GM13976 (cell line): ENCODE results near the gene LMO4.

Experiments
- DNase-seq: peaks from one replicate; pipeline ENCODE4 v3.0.0; 2012; ENCODE audit warnings: low spot score
- CTCF ChIP-seq: IDR thresholded peaks from 2 replicates; pipeline ENCODE4 v1.5.1; 2012; ENCODE audit warnings: borderline replicate concordance, mild to moderate bottlenecking; ENCODE audit not compliant: insufficient read depth; ENCODE audit errors: extremely low read depth, missing control alignments, control extremely low read depth
- in situ Hi-C: fragments of 300-500 bp; cut with MboI; formaldehyde crosslinking; loops from one replicate; pipeline ENCODE4 v1.12.0; 2022; ENCODE audit warnings: low sequenced_read_pairs, mixed read lengths, inconsistent platforms; ENCODE audit not compliant: unreplicated experiment

Gene LMO4, protein sequence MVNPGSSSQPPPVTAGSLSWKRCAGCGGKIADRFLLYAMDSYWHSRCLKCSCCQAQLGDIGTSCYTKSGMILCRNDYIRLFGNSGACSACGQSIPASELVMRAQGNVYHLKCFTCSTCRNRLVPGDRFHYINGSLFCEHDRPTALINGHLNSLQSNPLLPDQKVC

GRCh38 chr1:87328272-87329050, at the start of gene LMO4:
TSS of gene LMO4 (plus strand) at chr1:87328880. CDS start at chr1:87332016, 3,136 bp downstream.
- in situ Hi-C loops: no loop called here

DNA sequence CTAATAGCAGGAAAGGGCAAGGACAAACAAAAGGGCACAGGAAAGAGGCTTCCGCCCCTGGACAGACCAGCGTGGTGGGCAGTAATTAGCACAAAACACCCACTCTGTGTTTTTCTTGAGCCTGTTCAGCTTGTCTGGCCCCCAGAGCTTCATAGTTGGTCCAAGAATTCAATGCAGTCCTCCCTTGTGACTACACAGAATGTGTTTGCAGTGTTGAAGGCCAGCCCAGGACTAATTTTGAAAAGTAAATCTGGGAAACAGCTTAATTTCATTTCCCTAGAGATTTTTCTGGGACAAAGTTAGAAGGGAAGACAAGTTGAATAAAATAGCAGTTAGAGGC, 49.2 kb upstream of the LMO4 start:
- DNase-seq: no peak
- no peak for TF ChIP-seq CTCF
- in situ Hi-C loops: loop anchor here (25.0 kb wide), 2 partner anchors 142 to 783 kb away; no protein-coding TSS in a partner anchor

More at GRCh38 chr1:87328272-87329050, at the start of gene LMO4:
- no peak for TF ChIP-seq CTCF
- peak; percentile 90 for DNase-seq

GRCh38 chr1:87279966-87280535, 48.6 kb upstream of the LMO4 start:
- no peak for TF ChIP-seq CTCF
- DNase-seq: no peak
- in situ Hi-C loops: loop anchor here (25.0 kb wide), 2 partner anchors 143 to 782 kb away; no protein-coding TSS in a partner anchor

- TF ChIP-seq CTCF: no peak
- DNase-seq: no peak
- in situ Hi-C loops: loop anchor here (25.0 kb wide), 2 partner anchors 147 to 778 kb away; no protein-coding TSS in a partner anchor
Measured at GRCh38 chr1:87284456-87285240, 44.0 kb upstream of the LMO4 start.

DNA sequence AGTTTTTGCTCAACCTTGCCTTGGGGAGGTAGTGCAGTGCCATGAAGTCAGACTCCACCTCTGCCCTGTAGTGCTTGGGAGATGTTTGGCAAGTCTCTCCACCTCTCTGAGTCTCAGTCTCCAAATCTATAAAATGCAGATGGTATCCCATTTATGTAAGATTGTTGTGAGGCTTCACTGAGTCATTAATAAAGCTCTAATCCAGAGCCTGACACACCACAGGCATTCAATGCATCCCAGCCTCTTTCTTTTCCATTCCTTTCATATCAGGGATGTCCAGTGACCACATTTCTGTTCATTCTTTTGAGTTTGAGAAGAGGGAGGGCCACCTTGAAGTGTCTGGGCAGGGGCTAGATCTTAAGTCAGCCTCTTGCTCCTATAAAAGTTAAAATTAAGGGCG, 37.6 kb upstream of the LMO4 start:
- no peak for TF ChIP-seq CTCF
- in situ Hi-C loops: loop anchor here (25.0 kb wide), 2 partner anchors 154 to 771 kb away; no protein-coding TSS in a partner anchor
- no peak for DNase-seq
